ENCODE measurements around the gene CNIH3.

CNIH3 gene

DNA sequence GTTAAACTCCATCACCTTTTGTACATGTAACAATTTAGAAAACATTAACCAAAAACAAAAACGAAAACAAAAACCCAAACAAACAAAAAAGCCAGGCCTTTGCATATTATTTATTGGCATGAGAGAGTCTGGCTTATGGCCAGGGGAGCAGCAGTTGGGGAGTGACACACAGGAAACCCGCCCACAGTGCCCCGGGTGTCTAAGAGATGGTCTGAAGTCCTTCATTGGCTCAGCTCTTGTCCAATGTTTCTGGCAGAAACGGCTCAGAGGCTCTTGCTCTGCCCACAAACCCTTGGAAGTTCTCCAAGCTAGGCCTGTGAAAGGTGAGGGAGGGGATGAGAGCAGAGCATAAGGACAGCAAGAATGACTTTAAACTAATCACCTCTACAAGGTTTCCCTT, 131.5 kb downstream of the CNIH3 start:
- DNase-seq = peak; percentile 43

GRCh38 chr1:224749916-224750315, 133.8 kb downstream of the CNIH3 start:
- DNase-seq = no peak

- no peak for DNase-seq
Observed at GRCh38 chr1:224751624-224752311, 135.7 kb downstream of the CNIH3 start.

GRCh38 chr1:224753491-224753890, 137.4 kb downstream of the CNIH3 start:
- no peak for DNase-seq

DNA sequence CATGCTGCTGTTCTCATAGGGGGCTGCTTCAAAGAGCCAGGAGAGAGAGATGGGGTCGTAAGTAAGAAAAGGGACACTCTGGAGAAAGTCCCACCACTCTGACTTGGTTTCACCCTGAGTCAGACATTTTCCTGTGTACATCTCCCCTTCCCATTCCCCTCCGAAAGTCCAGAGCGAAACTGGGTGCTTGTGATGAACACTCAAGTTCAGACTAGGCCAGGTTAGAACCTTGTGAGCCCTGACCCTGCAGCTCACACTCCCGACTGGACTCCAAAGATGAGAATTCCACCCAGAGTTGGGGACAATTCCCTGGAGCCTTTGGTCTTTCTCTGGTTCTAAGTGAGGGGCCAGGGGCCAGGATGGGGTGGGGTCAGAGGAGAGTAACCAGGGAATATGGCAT, 139.5 kb downstream of the CNIH3 start:
- no peak for DNase-seq

GRCh38 chr1:224757508-224757907, 141.4 kb downstream of the CNIH3 start:
- DNase-seq = no peak

- DNase-seq = no peak
Observed at GRCh38 chr1:224759135-224759534, 143.0 kb downstream of the CNIH3 start.

DNA sequence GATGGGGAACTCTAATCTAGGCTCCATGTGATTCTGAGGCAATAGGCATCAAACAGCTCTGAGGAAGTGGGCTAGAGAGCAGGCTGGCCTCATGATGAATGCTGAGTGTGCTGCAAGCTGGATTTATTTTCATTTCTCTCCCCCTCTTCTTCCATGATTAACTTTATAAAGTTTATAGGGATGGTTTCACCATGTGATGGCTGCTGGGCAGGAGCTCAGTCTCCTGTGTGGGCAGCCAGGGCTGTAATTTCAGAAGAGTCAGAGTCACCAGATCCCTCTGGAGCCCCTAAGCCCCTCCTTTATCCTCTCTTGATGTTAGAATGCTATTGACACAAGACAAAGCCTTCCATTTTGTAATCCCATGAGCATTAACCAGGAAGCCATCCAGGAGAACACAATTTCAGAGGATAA, 143.6 kb downstream of the CNIH3 start:
- DNase-seq = no peak

DNA sequence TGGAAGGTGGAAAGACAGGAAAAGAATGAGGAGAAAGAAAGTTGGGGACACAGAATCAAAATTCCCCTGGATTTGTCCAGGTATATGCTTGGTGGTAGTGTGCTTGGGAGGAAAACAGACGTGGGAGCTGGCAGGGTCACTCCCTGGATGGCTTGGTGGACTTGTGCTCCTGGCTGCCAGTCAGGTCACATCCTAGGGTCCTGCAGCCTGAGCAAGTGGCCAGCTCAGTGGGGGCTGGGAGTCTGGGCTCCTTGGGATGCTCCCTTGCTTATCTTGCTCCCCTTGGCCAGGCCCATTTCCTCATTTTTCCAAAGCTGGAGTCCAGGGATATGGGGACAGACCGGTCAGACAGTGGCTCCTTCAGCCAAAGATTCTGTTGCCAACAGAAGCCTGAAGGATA, 144.0 kb downstream of the CNIH3 start:
- DNase-seq = no peak

GRCh38 chr1:224761245-224761644, 145.1 kb downstream of the CNIH3 start:
- no peak for DNase-seq

- DNase-seq = no peak
Observed at GRCh38 chr1:224762046-224762445, 145.9 kb downstream of the CNIH3 start.

GRCh38 chr1:224762701-224763100, 146.6 kb downstream of the CNIH3 start:
- no peak for DNase-seq

DNA sequence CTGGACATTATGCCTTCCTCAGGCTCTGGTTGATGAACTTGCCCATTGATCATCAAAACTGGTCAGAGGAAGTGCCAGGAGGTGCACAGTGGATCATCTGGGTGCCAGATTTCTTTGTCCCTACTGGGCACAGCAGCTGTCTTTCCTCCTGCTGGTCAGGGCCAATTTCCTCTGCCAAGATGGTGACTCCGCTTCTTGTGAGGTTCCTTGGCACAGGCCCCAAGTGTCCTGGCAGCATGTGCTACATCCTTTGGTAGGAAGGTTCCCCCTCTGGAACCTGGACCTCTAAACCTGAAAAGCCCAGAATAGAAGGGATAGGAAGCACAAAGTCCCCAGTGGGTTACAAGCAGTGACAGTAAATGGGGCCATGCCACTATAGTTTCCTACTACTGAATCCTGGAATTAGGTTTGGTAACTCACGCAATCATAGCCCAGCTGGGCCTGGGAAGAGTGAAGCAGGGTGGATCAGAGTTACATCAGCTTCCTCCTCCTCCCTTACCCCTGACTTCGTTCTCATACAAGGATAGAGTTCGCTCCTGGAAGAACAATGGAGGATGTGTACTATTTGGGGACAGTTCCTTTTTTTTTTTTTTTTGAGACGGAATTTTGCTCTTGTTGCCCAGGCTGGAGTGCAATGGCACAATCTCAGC, 147.1 kb downstream of the CNIH3 start:
- no peak for DNase-seq

DNA sequence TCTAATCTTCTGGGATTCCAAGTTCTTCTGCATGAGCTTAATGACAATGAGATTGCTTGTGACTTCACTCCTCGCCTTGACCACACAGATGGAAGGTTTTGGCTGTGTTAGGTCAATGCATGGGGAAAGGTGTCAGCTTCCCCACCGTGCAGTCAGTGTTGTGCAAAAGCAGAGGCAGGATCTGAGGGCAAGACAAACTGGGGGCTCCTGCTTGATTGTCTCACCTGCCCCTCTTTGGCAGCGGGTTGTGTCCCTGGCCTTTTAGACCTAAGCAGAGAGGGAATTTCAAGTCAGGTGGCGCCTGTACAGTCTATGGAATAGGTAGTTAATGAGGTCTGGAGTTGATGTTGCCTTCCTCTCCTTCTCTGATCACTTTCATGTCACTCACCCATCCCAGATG, 150.1 kb downstream of the CNIH3 start:
- DNase-seq = no peak

DNA sequence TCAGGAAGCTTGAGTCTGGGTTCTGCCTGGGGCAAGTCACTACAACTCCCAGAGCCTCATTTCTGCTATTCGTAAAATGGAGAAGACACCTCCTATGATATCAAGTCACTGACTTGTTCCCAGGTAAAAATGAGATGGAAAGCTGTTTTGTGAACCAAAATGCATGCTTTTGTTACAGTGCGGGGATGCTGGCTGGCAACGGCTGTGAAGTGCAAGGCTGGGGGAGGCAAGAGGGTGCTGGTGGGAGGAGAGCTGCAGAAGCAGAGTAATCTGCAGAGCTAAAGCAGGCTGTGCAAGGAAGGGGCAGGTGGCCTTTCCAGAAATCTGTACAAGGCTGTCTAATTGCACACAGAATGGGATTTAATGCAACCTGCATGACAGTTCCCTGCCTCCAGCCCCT, 150.9 kb downstream of the CNIH3 start:
- DNase-seq = no peak

DNA sequence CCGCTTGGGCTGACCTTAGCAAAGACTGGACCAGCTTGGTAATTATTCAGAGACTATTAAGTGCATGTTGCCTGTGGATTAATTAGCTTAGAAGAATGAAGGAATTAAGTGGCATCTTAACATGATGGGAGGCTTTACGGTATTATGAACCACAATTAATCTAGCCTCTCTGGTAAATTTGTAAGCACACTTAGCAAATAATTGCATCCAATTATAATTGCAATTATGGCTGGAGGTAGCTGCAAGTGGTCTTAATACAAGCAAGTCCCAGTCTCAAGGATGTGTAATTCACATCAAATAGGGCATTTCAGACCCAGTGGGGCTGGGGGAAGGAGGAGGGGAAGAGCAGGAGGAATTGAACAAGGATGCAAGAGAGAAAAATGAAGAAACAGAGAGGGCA, 151.6 kb downstream of the CNIH3 start:
- no peak for DNase-seq

DNA sequence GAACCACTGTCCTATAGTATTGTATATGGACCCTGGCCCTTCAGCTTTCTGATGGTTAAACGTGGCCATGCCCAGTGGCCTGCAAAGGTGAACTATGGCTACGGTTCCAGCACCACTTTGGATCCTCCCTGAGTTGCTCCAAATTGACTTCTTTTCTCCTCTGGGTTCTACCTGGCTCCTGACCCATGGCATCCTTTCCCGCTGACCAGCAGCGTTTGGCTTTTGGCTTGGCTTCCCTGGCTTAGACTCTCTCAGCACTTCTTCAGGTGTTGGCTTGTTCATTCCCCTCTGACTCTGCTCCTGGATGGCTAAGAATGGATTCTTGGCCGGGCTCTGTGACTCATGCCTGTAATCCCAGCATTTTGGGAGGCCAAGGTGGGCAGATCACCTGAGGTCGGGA, 152.9 kb downstream of the CNIH3 start:
- DNase-seq = no peak

GRCh38 chr1:224769452-224770335, 153.6 kb downstream of the CNIH3 start:
- peak; percentile 21 for DNase-seq

GRCh38 chr1:224770336-224770693, 154.2 kb downstream of the CNIH3 start:
- peak; percentile 48 for DNase-seq

- no peak for DNase-seq
Observed at GRCh38 chr1:224773646-224774045, 157.5 kb downstream of the CNIH3 start.

GRCh38 chr1:224774378-224774777, 158.3 kb downstream of the CNIH3 start:
- no peak for DNase-seq

DNA sequence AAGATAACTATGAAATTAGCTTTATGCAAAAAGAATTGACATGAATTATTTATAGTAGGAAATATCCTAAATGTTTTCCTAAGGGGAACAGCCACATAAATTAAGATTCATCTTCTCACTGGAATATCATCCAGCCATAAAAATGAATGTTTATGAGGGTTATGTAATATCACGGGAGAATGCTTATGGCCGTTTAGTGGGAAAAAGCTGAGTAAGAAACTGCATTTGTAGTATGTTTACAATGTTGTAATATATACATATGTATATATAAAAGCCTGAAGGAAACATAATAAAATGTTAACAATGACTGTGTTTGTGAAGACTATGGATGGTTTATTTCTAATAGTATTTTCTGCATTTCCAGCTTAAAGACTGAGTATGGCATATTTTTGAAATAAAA, 161.1 kb downstream of the CNIH3 start:
- DNase-seq = no peak

GRCh38 chr1:224779536-224779935, 163.4 kb downstream of the CNIH3 start:
- DNase-seq = no peak

- no peak for DNase-seq
Observed at GRCh38 chr1:224780736-224781135, 164.6 kb downstream of the CNIH3 start.
